GM19239 (cell line): Measurements from ENCODE around the gene FAF1.

Experiments
- DNase-seq: peaks from one replicate; pipeline ENCODE4 v3.0.0; 2011; ENCODE audit warnings: low spot score; ENCODE audit not compliant: insufficient read length
- FAIRE-seq: peaks from 2 replicates; lab custom pipeline; 2011; peaks lifted over from hg19 to GRCh38; lab: Jason Lieb, UNC

FAF1 gene

GRCh38 chr1:50605186-50605875, 354.7 kb downstream of the FAF1 start:
- FAIRE-seq: peak; percentile 8
- no peak for DNase-seq

GRCh38 chr1:50604580-50604979, 355.5 kb downstream of the FAF1 start:
- no peak for FAIRE-seq

DNA sequence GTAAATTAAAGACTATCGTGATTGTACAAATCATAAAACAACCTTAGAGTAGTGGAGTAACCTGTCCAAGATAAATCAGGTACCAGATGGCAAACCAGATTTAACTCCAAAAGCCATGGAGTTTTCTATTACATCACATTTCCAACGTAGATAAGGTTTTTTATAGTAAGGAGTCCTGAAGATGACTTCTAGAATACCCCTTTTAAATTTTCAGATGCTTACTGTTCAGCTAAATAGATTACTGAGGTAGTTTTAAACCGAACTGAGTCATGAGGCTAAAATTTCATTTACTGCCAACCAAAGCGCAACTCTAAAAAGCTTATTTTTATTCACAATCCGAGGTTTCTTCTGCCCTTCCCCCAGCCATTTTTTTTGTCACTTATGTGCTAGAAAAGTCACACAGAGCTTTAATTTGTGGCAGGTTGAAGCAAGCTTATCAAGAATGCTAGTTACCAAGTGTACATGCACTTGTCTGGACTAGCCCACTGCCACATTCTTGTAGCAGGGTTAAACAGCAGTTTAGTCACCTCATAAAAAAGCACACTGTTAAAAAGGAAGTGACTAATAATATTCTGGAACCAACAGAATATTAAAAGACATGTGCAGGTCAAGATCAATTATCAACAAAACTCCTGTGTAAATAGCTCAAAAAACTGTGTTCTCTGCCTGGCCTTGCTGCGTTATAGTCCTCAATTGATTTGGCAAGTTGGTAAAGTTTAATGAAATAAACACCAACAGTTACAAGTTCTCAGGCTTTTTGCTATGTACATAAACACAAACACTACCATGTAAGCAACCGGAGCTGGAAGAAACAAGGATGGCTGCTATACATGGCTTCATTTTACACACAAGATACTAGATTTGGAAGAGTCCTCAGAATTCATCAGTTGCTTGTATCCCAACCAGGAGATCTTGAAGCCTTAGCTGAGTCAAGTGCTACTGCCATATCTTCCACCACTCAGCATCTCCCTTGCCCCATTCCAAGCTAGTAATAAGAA, 356.5 kb downstream of the FAF1 start:
- FAIRE-seq (peak; percentile 83), DNase-seq (no peak)

More at GRCh38 chr1:50604580-50604979, 355.5 kb downstream of the FAF1 start:
- no peak for DNase-seq

GRCh38 chr1:50599546-50599945, 360.5 kb downstream of the FAF1 start:
- FAIRE-seq (no peak), DNase-seq (no peak)

DNA sequence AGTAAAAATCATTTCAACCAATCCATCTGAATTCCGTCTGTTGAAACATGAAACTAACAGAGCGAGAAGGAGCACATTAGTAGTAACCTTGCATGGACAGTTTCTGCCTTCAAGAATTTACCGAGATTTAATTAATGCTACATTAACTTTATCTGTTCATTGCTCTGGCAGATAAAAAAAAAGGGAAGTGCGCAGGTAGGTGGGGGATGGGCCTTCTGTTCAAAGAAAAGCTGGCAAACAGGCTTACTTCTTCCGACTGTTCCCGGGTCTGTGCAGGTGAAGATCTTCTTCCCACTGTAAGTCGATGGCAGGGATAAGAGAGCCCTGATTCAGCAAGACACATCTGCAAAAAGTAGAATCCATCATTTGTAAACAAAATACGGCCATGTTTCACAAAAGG, 364.2 kb downstream of the FAF1 start:
- no peak for DNase-seq
- FAIRE-seq: no peak

- FAIRE-seq (no peak), DNase-seq (no peak)
These were observed 366.6 kb downstream of the FAF1 start for GRCh38 chr1:50593515-50593914.

- DNase-seq (no peak), FAIRE-seq (no peak)
These were observed 368.5 kb downstream of the FAF1 start for GRCh38 chr1:50591598-50591997.

GRCh38 chr1:50582346-50582745, 377.7 kb downstream of the FAF1 start:
- no peak for FAIRE-seq

GRCh38 chr1:50570066-50570468, 390.0 kb downstream of the FAF1 start:
- FAIRE-seq (no peak), DNase-seq (no peak)

More at GRCh38 chr1:50582346-50582745, 377.7 kb downstream of the FAF1 start:
- DNase-seq: no peak

- no peak for FAIRE-seq
These were observed 391.3 kb downstream of the FAF1 start for GRCh38 chr1:50568782-50569181.

DNA sequence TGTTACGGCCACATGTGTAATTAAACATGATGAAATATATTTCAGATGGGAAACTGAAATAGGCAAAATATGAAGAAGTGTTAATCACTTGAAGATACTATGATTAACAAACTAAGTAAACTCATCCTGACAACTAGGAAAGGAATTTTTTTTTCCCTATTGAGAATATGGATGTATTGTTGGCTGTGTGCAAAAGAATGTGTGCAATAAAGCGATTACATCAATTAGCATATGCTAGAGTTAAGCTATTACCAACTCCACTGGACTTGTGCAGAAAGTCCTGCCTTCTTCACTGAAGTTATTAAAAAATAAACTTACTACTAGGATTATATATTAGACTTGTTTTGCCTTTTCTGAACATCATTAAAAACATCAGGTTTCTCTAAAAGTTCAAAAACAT, 393.7 kb downstream of the FAF1 start:
- DNase-seq: no peak
- FAIRE-seq: no peak

More at GRCh38 chr1:50568782-50569181, 391.3 kb downstream of the FAF1 start:
- DNase-seq: no peak

DNA sequence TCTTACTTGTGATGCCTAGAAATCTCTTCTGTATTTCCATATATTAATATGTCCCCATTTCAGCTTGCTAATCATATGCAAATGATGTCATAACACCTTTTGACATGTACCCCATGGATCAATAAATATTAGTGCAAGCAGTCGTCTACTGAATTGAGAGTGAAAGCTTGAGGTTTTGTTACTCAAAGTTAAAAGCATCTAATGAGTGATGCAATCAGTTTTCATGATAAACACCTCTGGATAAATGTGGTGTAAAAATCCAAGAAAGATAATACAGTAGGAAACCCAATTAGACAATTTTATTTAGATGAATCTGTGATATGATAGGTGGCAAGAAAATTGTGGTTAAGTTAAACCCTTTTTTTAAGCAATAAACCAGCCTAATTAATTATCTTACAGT, 395.6 kb downstream of the FAF1 start:
- FAIRE-seq (peak; percentile 55), DNase-seq (no peak)

DNA sequence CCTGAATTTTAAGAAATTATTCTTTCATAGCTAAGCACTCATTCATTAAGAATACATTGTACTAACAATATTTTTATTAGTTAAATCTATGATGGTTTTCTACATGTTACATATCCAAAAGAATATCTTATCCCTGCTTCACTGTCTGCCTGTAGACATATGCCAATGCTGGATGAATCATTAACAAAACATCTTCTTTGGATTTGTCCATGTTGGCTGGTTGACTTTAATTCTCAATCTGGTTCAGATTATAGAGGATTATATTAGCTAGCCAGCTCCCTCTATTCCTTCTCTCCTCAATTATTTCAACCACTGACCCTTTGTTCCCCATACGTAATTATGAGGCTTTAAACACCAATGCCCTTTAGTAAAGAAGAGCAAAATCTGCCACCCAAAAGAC, 398.0 kb downstream of the FAF1 start:
- FAIRE-seq (no peak), DNase-seq (no peak)

- FAIRE-seq (no peak), DNase-seq (no peak)
These were observed 400.6 kb downstream of the FAF1 start for GRCh38 chr1:50559421-50559820.

DNA sequence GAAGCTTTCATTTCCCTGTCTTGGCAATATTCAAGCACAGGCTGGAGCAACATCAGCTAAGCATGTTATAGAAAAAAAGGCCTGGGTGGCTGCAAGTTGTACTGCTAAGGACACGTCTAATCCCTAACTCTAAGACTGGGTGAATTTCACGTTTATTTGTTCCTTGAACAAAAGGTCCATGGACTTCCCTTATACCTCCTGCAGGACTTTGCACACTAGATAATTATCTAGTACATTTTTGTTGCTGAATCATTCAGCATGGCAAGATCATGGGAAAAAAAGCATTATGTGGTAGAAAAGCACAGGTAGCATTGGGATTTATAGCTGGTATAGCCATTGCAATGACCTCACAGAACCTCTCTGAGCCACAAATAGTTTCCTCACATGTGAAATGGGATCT, 406.1 kb downstream of the FAF1 start:
- no peak for DNase-seq
- no peak for FAIRE-seq

GRCh38 chr1:50548243-50548642, 411.8 kb downstream of the FAF1 start:
- FAIRE-seq (no peak), DNase-seq (no peak)

DNA sequence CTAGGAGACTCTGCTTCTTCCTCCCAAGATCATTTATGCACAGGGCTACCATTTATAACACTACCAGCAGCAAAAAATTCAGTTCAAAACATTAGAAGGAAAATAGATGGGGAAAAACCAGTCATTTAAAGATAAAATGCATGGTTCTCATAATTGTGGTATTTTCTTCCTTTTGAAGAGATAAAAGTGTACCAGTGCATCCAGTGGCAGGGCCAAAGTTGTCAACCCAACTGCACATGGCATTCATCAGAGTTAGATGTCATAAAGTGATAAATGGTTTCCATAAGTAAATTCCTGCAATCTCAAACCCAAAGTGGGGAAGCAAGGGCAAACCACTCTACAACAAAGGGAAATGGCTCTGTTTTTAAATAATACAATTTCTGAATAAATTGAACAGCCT, 417.7 kb downstream of the FAF1 start:
- DNase-seq (no peak), FAIRE-seq (no peak)

DNA sequence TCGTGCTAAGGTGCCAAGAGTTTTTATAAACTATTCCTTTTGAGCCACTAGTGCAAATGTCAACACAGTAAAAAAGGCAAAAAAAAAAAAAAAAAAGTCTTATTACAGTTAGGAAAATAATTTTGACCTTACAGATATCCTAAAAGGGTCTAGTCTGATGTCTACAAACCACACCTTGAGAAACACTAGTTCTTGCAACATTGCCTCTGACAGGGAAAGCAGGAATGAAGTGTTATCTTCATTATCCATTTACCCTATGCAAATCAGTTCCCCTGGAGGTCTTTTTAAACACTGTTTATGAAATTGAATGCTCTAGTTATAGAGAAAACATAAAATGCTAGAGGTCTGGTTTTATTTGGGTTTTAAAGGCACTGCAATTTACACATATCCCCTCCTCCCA, 421.6 kb downstream of the FAF1 start:
- FAIRE-seq (no peak), DNase-seq (no peak)

- FAIRE-seq (no peak), DNase-seq (no peak)
These were observed 428.5 kb downstream of the FAF1 start for GRCh38 chr1:50531601-50532000.

GRCh38 chr1:50531027-50531426, 429.0 kb downstream of the FAF1 start:
- no peak for FAIRE-seq
- no peak for DNase-seq

- no peak for FAIRE-seq
- no peak for DNase-seq
These were observed 430.6 kb downstream of the FAF1 start for GRCh38 chr1:50529510-50529909.
